ENCODE results near the gene ARHGEF33. TPM values are rescaled to one million over a fixed set of nuclear protein-coding genes. Genes with fewer than 3 reads are reported as not detected.

ARHGEF33 gene
- total RNA-seq, 1 donor from 2014 or later: 6.4 TPM

- H3K27ac ChIP-seq: no peak overlapping the region
- H3K36me3 ChIP-seq: no peaks in the 10 kb centered on the region
- no peaks in the 10 kb centered on the region for H3K27me3 ChIP-seq
- TF ChIP-seq CTCF (IDR thresholded peaks at IDR 0.05): no peak
- no peaks in the 10 kb centered on the region for H3K9me3 ChIP-seq
- DNase-seq (ENCODE audit: low spot score in 2 of 2): no peak
- peaks cover 0 to 3% of the 10 kb centered on the region in 2 donors for H3K4me1 ChIP-seq
- intact Hi-C loops (cut with DNase I): no loop called here
- no peak overlapping the region for H3K4me3 ChIP-seq
These were observed 68.3 kb downstream of the ARHGEF33 start for GRCh38 chr2:38957972-38958371.

- Histone ChIP-seq H3K9me3 (no peaks in the 10 kb centered on the region), H3K27ac (no peak overlapping the region), H3K4me3 (peak overlapping the region; percentile 59 to 71), H3K4me1 (peaks cover 0 to 3% of the 10 kb centered on the region in 2 donors), H3K27me3 (no peaks in the 10 kb centered on the region), H3K36me3 (no peaks in the 10 kb centered on the region)
- no peak for DNase-seq (ENCODE audit: low spot score in 2 of 2)
- intact Hi-C loops (cut with DNase I): no loop called here
- no peak for TF ChIP-seq CTCF (IDR thresholded peaks at IDR 0.05)
These were observed 69.8 kb downstream of the ARHGEF33 start for GRCh38 chr2:38959466-38959865.

- Histone ChIP-seq H3K27me3 (no peaks in the 10 kb centered on the region), H3K27ac (no peak overlapping the region), H3K36me3 (no peaks in the 10 kb centered on the region), H3K4me3 (peak overlapping the region; percentile 59 to 71), H3K4me1 (peaks cover 0 to 3% of the 10 kb centered on the region in 2 donors), H3K9me3 (no peaks in the 10 kb centered on the region)
- DNase-seq (ENCODE audit: low spot score in 2 of 2): peak; percentile 12 to 81
- TF ChIP-seq CTCF (IDR thresholded peaks at IDR 0.05): no peak
- intact Hi-C loops (cut with DNase I): no loop called here
These were observed 70.4 kb downstream of the ARHGEF33 start for GRCh38 chr2:38959938-38960608.

GRCh38 chr2:38960609-38961320, 71.1 kb downstream of the ARHGEF33 start:
- H3K4me1 ChIP-seq: peaks cover 0 to 3% of the 10 kb centered on the region in 2 donors
- H3K27me3 ChIP-seq: no peaks in the 10 kb centered on the region
- peak overlapping the region; percentile 59 to 71 for H3K4me3 ChIP-seq
- no peak for TF ChIP-seq CTCF (IDR thresholded peaks at IDR 0.05)
- no peak overlapping the region for H3K27ac ChIP-seq
- intact Hi-C loops (cut with DNase I): no loop called here
- no peaks in the 10 kb centered on the region for H3K36me3 ChIP-seq
- DNase-seq (ENCODE audit: low spot score in 2 of 2): no peak
- H3K9me3 ChIP-seq: no peaks in the 10 kb centered on the region

GRCh38 chr2:38966006-38966405, 76.3 kb downstream of the ARHGEF33 start:
- Histone ChIP-seq H3K27ac (no peak overlapping the region), H3K27me3 (no peaks in the 10 kb centered on the region), H3K4me1 (no peaks in the 10 kb centered on the region), H3K36me3 (no peaks in the 10 kb centered on the region), H3K4me3 (no peak overlapping the region), H3K9me3 (no peaks in the 10 kb centered on the region)
- no peak for DNase-seq (ENCODE audit: low spot score in 2 of 2)
- no peak for TF ChIP-seq CTCF (IDR thresholded peaks at IDR 0.05)
- intact Hi-C loops (cut with DNase I): no loop called here
